NOMO-1 treated with DMSO at 0.1 percent for 48 hours (cell line): Measurements from ENCODE around the gene PITPNM3.

Source experiments
- DNase-seq: peaks from one replicate; lab custom pipeline; 2025; ENCODE audit not compliant: unreplicated experiment; lab: John Stamatoyannopoulos, UW

PITPNM3 gene

DNA sequence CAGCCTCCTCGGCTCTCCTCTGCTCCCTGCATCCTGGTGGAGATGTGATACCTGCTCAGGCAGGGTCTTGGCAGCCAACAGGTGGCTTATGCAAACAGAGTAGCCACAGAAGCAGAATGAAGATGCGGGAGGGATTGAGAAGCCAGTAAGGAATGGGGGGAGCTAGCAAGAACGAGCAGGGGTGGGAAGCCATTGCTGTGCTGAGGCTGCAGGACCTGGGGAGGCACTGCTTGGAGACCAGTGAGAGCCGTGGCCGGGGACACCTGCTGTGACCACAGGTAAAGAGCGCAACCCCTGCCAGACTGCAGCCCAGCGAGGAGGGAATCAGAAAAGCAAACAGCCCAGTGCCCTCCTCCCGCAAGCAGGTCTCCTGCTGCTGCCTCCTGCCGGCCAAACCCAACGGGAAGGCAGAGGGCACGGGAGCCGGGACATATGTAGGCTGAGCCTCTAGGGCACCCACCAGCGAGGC lies 136.1 kb downstream of the PITPNM3 start:
- peak; percentile 5 for DNase-seq

DNA sequence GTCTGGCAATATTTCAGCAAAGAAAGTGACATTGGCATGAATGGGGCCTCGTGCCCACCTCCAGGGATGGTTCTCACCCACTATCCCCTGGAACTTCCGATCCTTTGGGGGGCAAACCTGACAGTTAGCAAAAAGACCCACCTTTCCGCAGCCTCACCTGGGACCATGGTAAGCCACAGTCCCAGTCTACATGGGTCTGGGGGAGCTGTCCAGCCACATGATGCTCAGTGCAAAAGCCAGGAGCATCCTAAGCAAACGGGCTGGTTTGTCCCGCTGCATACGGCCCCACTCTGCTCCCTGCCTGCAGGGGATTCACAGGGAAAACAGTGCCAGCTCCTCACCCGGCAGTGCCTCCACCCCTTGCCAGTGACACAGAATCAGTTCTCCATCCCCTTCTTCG lies 140.7 kb downstream of the PITPNM3 start:
- no peak for DNase-seq

DNA sequence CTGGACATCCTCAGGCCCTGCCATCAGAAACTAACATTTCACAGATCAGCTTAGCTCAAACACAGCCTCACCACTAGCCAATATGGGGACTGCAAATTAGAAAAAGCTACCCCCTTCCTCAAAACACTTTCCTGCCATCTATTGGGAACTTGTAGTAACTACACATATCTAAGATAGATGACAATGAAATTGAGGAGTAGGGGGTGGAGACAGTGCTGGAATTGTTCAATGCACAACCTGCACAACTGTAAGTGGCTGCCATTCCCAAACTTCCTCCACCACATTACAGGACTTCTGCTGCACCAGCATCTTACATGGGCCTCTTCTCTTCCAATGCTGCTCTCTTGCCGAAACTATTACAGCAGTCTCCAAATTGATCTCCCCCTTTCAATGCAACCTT lies 143.3 kb downstream of the PITPNM3 start:
- peak; percentile 62 for DNase-seq

DNA sequence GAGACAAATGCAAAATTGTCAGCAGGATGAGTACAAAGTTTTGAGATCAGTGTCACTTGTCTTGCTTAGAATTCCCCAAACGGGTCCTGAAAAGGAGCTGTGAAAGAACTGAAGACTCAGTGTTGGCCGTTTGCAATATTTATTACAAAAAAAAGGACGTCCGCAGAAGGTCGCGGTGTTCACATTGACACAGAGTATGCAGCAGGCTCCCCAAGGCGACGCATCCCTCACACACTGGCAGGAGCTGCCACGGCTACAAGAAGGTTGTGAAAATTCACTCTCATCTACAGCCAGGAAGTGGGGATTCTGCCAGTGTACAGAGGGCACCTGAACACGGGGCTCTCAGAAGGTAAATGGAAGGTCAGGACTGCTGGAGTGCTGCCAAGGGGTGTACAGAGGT lies 147.6 kb downstream of the PITPNM3 start:
- DNase-seq: no peak

DNA sequence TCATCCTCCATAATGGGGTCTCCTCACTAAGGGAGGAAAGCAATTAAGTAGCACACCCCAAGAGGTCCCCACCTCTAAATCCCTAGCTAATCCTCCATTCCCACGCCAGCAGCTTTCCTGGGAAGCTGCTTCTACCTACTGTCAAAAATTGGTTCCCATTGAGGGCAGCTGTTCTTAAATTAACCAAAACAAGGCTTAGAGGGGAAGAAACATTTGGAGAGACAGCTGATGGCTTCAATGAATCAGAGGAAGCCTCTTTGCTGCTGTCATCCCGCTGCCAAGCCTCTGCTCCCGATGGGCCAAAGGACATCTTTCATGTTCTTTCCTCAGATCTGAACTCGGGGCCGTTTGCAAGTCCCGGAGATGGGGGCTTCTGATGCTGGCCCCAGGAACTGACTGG lies 148.1 kb downstream of the PITPNM3 start:
- no peak for DNase-seq

DNA sequence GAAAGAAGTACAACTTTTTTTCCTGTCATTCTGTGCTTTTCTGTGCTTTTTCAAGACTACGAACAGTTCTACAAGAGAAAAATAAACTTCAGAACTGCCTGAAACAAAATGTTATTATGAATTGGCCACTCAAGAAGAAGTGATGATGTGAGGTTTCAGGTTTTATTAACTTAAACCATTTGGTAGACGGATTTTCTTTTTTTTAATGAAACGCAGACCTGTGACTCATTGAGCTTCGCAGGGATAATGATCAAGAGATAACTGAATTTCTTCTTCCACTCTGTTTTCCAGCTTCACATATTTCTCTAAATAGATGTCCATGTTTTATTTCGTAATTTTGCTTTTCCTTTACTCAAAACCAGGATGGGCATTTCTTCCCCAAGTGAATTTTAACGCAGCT lies 154.1 kb downstream of the PITPNM3 start:
- no peak for DNase-seq
